ENCODE results near the gene OR6N1.

OR6N1 gene

GRCh38 chr1:158728510-158729225, 43.3 kb downstream of the OR6N1 start:
- DNase-seq (ENCODE audit: low read depth), result no peak
- no peak for TF ChIP-seq CTCF (conservative IDR thresholded peaks at IDR 0.05; ENCODE audit: control insufficient read depth, insufficient read depth, low read depth, low read length)
- H3K4me3 ChIP-seq (ENCODE audit: control insufficient read depth, low read depth, low read length), result no peak overlapping the region

GRCh38 chr1:158724442-158724841, 47.6 kb downstream of the OR6N1 start:
- no peak for DNase-seq (ENCODE audit: low read depth)
- H3K4me3 ChIP-seq (ENCODE audit: control insufficient read depth, low read depth, low read length), result no peak overlapping the region
- TF ChIP-seq CTCF (conservative IDR thresholded peaks at IDR 0.05; ENCODE audit: control insufficient read depth, insufficient read depth, low read depth, low read length), result no peak

GRCh38 chr1:158720620-158721019, 51.4 kb downstream of the OR6N1 start, which contains the start of gene OR6K3:
Gene OR6K3 (minus strand): TSS chr1:158720720. CDS start chr1:158718115, 2,605 bp downstream.
- no peak within 1 kb of the TSS for H3K4me3 ChIP-seq (ENCODE audit: control insufficient read depth, low read depth, low read length)
- no peak for DNase-seq (ENCODE audit: low read depth)
- no peak for TF ChIP-seq CTCF (conservative IDR thresholded peaks at IDR 0.05; ENCODE audit: control insufficient read depth, insufficient read depth, low read depth, low read length)

GRCh38 chr1:158719664-158720063, 52.3 kb downstream of the OR6N1 start:
- no peak for TF ChIP-seq CTCF (conservative IDR thresholded peaks at IDR 0.05; ENCODE audit: control insufficient read depth, insufficient read depth, low read depth, low read length)
- H3K4me3 ChIP-seq (ENCODE audit: control insufficient read depth, low read depth, low read length), result no peak overlapping the region
- no peak for DNase-seq (ENCODE audit: low read depth)

- no peak for DNase-seq (ENCODE audit: low read depth)
- no peak for TF ChIP-seq CTCF (conservative IDR thresholded peaks at IDR 0.05; ENCODE audit: control insufficient read depth, insufficient read depth, low read depth, low read length)
- H3K4me3 ChIP-seq (ENCODE audit: control insufficient read depth, low read depth, low read length), result no peak overlapping the region
Observed at GRCh38 chr1:158717344-158717743, 54.7 kb downstream of the OR6N1 start.

- DNase-seq (ENCODE audit: low read depth), result no peak
- TF ChIP-seq CTCF (conservative IDR thresholded peaks at IDR 0.05; ENCODE audit: control insufficient read depth, insufficient read depth, low read depth, low read length), result no peak
Observed at GRCh38 chr1:158716335-158716734, 55.7 kb downstream of the OR6N1 start.

More at GRCh38 chr1:158716335-158716734, 55.7 kb downstream of the OR6N1 start:
- no peak overlapping the region for H3K4me3 ChIP-seq (ENCODE audit: control insufficient read depth, low read depth, low read length)

Measured in fibroblast of mammary gland (primary cell).